ENCODE data around the gene XYLT2.
"Not testable (repeated sequence)": the region's sequence is repeated elsewhere in the genome, so short reads cannot be mapped to it uniquely, and the experiment has no call there.

Gene XYLT2

GRCh38 chr17:50389534-50389933 is 43.6 kb downstream of the XYLT2 start:
- no peak for DNase-seq (ENCODE audit: low read depth in 3 of 3)

GRCh38 chr17:50392621-50393020 is 46.7 kb downstream of the XYLT2 start:
- DNase-seq (ENCODE audit: low read depth in 3 of 3): no peak

- DNase-seq (ENCODE audit: low read depth in 3 of 3): no peak
These were observed 47.8 kb downstream of the XYLT2 start for GRCh38 chr17:50393700-50394099.

GRCh38 chr17:50394711-50395110 is 48.8 kb downstream of the XYLT2 start:
- DNase-seq (ENCODE audit: low read depth in 3 of 3): no peak

- no peak for DNase-seq (ENCODE audit: low read depth in 3 of 3)
These were observed 50.6 kb downstream of the XYLT2 start for GRCh38 chr17:50396261-50397110.

- peak; percentile 86 to 89 (median 86) for DNase-seq (ENCODE audit: low read depth in 3 of 3)
These were observed 51.4 kb downstream of the XYLT2 start, which contains the start of gene LRRC59 for GRCh38 chr17:50397111-50397918. LRRC59 (minus strand) TSS chr17:50397523; CDS start chr17:50397317, 206 bp downstream.

GRCh38 chr17:50397919-50398285 is 52.0 kb downstream of the XYLT2 start:
- DNase-seq (ENCODE audit: low read depth in 3 of 3): no peak

- DNase-seq (ENCODE audit: low read depth in 3 of 3): not testable (repeated sequence)
These were observed 52.7 kb downstream of the XYLT2 start for GRCh38 chr17:50398672-50399071.

GRCh38 chr17:50399591-50399990 is 53.7 kb downstream of the XYLT2 start:
- not testable (repeated sequence) for DNase-seq (ENCODE audit: low read depth in 3 of 3)

- DNase-seq (ENCODE audit: low read depth in 3 of 3): not testable (repeated sequence)
These were observed 59.4 kb downstream of the XYLT2 start for GRCh38 chr17:50405351-50405750.

- no peak for DNase-seq (ENCODE audit: low read depth in 3 of 3)
These were observed 60.7 kb downstream of the XYLT2 start for GRCh38 chr17:50406578-50406977.

GRCh38 chr17:50407921-50408320 is 62.0 kb downstream of the XYLT2 start:
- no peak for DNase-seq (ENCODE audit: low read depth in 3 of 3)
